NCI-H128 (cell line): Measurements from ENCODE around the gene SPATA33.
"Not testable (repeated sequence)": the region's sequence is repeated elsewhere in the genome, so short reads cannot be mapped to it uniquely, and the experiment has no call there.

Experiments
- DNase-seq: peaks from one replicate; lab custom pipeline; 2025; ENCODE audit not compliant: unreplicated experiment; lab: John Stamatoyannopoulos, UW

The SPATA33 gene

DNA sequence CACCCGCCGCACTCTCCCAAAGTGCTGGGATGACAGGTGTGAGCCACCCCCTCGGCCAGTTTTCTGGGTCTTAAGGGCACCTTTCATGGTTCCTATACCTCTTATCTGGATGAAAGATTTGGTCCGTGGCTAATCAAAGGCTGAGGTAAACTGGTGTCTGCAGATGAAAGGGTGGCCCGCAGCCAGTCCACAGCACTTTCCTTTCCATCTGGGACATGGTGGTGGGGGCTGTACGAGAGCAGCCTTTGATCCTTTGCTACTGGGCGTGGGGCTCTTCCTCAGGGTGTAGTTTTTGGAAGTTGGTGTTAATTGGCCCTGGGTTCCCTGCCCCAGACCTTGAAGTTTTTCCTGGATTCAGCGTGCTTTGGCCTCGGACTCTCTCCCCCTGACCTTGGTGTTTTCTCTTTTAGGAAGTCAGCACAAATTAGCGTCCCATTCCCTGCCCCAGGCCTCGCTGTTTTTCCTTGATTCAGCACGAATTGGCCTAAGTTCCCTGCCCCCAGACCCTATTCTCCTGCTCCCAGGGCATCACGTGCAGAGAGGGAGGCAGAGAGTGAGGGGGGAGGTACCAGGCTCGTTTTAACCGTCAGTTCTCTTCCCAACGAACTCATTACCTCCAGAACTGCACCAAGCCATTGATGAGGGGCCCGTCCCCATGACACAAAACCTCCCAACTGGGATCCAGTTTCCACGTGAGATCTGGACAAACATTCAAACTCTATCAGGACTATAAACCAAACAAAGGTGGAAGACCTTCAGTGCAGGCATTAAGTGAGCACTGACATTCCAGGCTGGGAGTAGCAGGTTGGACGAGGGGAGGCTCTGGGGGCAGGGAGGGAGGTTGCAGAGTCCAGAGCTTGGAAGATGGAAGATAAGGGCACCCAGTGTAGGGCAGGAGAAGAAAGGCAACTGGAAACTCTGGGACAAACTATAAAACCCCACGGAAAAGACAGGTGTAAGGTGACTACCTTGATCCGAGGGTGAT is 32.6 kb upstream of the SPATA33 start:
- DNase-seq, result no peak

DNA sequence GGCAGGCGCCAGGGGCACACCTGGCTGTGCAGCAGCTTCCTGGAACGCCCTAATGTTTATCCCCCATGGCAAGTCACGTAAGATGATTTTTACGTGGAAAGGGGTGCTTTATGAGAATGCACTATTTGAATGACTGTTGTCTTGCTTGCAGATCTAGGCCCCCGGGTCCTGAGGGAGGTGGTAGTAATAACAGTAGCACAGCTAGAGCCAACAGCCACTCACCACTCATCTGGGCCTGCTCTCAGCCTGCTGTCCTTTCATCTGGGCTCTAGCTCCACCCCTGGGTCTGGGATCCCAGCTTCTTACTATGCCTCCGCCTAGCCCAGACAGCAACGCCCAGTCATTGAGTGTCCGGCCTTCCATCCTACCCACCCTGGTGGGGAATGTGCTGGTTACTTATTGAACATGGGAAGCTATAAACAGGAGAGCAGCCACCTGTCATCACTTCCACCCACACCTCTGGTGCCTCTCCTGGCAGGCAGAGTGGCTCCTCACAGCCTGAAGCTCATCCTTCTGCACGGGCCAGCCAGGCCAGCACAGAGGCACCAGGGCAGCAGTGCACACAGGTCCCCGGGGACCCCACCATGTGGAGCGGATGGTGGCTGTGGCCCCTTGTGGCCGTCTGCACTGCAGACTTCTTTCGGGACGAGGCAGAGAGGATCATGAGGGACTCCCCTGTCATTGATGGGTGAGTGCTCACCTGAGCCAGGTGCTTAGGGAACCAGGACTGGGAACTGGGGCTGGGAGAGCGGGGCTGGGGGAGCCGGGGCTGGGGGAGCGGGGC is 27.6 kb upstream of the SPATA33 start:
- no peak for DNase-seq

DNA sequence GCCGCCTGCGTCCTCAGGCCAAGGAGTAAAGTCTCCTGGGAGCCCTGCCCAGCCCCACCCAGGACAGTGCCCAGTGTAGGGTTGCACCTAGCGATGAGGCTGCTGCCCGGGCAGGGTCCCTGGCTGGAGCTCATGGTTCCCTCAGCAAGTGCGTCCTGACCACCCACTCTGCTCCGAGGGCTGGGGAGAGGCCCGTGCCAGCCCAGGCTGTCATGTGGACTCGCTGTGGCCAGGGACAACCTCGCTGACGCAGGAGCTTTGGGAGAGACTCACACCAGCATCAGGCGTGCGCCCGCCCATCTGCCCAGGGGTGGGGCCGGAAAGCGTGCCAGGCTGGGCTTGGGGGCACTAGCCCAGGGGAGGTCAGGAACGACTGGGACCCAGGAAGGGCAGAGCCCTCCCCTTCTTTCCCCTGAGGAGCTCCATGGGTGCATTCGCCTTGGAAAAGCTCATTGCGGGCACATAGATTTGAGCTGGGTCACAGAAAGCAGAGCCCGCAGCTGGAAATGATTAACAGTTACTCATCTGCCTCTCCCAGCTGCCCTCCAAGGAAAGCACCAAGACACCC is 24.5 kb upstream of the SPATA33 start:
- no peak for DNase-seq

DNA sequence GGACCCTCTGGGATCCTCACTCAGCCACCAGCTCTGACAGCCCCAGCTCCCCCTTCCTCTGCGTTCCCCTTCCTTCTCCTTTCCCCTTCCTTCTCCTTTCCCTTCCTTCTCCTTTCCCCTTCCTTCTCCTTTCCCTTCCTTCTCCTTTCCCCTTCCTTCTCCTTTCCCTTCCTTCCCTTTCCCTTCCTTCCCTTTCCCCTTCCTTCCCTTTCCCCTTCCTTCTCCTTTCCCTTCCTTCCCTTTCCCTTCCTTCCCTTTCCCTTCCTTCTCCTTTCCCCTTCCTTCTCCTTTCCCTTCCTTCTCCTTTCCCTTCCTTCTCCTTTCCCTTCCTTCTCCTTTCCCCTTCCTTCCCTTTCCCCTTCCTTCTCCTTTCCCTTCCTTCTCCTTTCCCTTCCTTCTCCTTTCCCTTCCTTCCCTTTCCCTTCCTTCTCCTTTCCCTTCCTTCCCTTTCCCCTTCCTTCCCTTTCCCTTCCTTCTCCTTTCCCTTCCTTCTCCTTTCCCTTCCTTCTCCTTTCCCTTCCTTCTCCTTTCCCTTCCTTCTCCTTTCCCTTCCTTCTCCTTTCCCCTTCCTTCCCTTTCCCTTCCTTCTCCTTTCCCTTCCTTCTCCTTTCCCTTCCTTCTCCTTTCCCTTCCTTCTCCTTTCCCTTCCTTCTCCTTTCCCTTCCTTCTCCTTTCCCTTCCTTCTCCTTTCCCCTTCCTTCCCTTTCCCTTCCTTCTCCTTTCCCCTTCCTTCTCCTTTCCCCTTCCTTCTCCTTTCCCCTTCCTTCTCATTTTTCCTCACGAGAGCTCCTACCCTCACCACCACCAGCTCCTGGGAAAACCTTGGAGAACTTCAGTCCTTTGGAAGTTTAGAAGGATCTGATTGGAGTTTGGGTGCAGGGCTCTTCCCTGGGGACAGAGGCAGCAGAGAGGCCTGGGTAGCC is 22.9 kb upstream of the SPATA33 start:
- not testable (repeated sequence) for DNase-seq

DNA sequence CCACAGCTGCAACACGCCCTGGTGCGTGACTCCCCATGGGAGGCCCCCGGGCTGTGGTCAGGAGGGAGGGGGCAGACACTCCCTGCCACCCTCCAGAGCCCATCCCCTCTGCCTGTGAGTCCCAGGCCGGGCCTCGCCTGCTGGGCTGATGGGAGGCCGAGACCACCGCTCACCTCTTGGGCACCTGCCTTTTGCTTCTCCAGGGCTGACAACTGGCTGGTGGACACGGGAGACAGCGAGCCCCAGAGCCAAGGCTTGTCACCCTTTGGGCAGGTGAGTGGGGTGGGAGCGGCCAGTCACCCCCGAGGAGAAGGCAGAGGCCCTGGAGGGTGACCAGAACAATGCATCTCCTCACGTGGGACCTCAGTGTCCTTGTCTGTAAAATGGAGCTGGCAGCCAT is 21.0 kb upstream of the SPATA33 start:
- no peak for DNase-seq

DNA sequence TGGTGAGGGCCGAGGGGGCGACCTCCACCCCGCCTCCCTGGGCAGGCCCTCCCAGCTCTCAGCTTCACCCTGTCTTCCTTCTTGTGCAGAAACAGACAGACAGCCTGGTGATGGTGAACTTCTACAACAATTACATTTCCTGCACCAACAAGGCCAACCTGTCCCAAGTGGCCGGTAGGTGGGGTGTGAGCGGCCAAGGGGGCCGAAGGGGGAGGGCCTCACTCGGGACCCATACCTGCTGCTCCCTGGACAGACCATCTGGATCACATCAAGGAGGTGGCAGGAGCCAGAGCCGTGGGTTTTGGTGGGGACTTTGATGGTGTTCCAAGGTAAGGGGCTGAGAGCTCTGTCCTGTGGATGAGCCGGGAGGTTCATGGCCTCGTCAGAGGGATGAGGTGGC is 20.3 kb upstream of the SPATA33 start:
- no peak for DNase-seq

DNA sequence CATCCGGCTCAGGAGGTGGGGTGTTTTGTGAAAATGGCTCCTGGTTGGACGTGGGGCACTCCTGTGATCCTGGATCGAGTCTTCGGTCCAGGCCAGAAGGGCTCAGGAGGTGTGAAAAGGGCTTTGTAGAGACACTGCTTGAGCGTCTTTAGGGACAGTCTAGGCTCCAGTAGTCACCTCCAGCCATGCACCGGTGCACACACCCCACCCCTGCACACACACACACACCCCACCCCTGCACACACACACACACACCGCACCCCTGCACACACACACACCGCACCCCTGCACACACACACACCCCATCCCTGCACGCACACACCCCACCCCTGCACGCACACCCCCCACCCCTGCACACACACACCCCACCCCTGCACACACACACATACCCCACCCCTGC is 19.2 kb upstream of the SPATA33 start:
- no peak for DNase-seq

DNA sequence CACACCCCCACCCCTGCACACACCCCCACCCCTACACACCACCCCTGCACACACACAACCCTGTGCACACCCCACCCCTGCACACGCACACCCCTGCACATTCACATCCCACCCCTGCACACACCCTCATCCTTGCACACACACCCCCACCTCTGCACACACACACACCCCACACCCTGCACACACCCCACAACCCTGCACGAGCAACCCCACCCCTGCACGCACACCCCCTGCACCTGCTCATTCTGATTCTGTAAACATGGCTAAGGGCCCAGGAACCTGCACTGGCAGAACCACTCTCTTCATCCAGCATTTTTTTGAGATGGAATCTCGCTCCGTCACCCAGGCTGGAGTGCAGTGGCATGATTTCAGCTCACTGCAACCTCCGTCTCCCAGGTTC is 18.3 kb upstream of the SPATA33 start:
- no peak for DNase-seq

DNA sequence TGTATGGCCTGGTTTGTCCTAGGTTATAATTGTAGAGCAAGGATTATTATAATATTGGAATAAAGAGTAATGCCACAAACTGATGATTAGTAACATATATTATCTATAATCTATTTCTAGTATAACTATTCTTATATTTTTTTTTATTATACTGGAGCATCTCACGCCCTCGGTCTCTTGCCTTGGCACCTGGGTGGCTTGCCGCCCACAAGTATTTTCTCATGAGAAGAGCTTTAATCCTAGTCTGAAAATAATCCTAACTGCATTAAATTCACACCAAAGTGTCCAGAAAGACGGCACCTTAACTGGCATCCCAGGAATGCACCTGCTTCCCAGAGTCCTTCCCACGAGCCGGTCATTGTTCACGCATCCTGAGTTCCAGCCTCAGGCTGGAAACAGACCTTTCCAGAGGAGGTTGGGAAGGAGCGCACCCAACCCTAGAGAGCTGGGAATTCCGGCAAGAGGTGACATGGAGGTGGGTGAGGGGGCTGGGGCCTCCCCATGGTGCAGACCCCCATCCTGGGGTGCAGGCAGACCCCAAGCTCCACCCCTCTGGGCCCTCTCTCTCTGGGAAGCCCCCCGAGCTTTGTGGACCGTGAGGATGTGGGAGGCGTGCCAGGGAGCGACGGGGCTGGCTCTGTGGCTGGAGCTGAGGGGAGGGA is 16.0 kb upstream of the SPATA33 start:
- no peak for DNase-seq

DNA sequence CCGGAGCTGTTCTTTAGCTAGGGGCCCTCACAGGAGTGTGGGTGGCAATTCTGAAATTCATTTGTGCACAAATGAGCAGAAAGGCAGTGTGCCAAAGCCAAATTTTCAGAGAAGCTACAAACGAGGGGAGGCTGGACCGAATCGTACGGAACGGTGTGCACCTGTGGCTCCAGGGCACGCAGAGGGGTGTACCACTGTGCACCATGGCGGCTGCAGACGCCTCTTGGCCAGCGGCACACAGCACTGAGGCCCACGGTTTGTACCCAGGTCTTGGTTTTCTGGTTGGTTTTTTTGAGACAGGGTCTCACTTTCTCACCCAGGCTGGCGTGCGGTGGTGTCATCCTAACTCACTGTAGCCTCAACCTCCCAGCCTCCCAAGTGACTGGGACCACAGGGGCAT is 15.1 kb upstream of the SPATA33 start:
- DNase-seq, result no peak

DNA sequence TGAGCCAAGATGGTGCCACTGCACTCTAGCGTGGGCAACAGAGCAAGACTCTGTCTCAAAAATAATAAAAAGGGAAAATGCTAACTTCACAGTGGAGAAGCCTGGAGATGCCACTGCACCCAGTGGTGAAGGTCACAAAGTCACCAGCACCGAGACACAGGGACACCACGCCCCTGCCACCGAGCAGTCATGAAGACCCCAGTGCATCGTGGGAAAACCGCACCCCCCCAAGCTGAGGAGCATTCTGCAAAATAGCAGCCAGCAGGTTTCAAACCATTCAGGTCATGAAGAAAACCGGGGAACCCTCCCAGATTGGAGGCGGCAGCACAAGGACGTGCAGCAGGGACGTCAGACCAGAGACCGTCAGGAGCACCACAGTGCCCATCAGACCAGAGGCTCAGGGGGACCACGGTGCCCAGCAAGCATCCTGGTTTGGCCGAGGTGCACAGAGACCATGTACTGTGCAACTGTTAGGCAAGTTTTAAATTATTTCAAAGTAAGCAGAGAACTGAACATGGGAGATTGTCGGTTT is 13.8 kb upstream of the SPATA33 start:
- no peak for DNase-seq

DNA sequence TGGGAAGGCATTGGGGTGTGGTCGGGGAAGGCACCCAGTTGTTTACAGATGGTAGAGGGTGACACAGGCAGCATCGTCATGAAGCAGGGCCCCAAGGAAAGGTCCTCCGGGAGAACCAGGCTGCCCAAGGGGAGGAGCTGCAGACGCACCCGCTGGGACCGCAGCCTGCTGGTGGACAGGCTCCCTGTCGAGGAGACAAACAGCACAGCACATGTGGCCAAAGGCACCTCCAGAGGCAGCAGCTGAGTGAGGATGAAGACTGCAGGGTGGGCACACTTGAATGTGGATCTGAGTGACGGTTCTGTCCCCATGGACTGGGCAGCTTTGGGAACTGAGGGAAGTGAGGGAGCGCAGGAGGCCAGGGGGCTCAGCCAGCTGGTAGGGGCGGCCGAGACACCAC is 12.5 kb upstream of the SPATA33 start:
- no peak for DNase-seq

DNA sequence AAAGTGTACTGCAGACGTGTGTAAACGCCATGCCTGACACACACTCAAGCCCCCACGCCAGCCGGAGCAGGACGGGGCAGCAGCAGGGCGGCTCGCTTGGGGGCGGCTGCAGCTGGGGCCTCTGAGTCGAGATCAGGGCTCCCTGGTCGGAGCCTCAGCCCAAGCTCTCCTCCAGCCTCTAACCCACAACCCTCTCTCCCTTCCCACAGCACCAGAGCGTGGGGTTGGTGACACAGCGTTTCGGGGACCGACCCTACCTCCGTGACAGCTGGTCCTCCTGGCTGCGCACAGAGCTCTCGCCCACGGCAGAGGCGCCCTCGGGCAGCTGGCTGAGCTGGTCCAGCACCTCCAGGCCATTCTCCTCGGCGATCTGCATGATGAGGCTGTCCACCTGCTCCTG is 11.4 kb upstream of the SPATA33 start:
- DNase-seq, result no peak

DNA sequence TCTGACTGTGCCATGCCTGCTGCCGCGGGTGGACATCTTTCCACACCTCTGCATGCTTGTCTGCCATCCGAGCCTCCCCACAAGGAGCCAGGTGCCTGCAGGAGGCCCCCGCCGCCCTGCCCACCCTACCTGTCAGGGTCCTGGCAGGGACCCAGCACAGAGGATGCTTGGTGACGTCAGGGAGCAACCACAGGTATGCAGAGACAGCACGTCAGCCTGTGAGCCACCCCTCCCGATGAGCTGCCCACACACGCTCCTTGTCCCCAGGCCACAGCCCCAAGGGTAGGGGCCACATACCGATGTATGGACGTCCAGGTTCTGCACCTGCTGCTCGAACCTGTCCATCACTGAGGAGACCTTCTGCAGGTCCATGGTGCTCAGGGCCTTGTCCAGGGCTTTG is 10.7 kb upstream of the SPATA33 start:
- DNase-seq, result no peak

DNA sequence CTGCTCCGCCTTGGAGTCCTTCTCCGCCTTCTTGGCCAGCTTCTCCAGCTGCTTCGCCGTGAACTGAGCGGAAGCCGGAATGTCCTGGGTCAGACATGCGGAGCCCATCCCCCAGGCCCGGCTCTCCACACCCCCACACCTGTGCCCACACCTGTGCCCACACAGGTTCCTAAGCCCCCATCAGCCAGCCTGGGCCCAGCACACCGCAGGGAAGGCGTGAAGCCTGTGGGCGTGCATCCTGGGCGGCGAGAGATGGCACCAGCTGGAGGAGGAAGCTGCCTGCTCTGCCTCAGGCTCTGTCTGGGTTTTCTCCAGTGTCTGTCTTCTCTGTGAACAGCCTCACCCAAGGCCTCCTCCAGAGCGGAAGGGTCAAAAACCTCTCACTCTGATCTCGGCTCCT is 6.1 kb upstream of the SPATA33 start:
- DNase-seq, result no peak

DNA sequence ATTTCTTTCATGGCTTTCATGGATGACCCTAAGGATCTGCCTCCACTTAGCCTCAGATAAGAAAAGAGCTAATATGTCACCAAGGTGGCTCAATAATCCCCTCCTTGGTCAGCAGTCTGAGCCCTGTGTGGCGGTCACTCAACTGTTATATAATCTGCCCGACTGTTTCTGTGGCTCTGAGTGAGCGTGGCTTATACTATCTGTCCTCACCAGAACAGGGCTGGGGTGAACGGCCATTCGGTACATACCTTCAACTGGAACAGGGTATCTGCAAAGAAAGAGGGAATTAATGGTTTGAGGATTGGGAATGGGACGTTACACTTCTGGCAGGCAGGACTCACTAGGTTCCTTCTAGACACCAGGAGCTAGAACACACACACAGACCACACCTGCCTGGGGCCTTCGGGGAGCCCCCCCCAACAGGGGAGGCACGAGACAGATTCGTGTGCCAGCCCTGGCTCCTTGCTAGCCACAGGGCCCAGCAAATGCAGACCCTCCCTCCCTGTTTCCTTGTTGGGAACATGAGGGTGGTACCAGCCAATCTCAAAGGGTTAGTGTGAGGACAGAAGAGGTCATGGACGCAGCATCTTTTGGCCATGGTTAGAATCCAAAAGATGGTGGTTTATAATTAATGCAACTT is 3.9 kb upstream of the SPATA33 start:
- no peak for DNase-seq

DNA sequence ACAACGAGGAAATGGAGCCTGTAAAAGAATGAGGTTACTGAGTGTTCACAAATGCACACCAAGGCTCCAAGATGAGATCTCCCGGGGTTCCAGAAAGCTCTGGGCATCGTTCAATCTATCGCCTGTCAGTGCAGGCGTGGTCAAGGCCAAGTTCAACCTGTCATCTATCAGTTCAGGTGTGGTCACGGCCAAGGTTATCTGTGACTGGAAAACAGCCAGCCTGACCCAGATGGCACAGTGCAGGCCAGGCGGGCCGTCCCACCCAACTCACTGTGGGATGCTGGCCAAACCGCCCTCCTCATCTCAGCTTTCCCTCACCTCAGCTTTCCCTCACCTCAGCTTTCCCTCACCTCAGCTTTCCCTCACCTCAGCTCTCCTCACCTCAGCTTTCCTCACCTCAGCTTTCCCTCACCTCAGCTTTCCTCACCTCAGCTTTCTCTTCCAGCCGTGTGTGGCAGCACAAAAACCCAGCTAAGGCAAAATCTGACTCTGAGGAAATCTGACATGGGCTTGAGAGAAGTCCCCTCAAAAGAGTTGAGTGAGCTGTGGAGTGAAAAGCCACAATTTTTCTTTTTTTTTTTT is 2.5 kb upstream of the SPATA33 start:
- DNase-seq, result no peak

DNA sequence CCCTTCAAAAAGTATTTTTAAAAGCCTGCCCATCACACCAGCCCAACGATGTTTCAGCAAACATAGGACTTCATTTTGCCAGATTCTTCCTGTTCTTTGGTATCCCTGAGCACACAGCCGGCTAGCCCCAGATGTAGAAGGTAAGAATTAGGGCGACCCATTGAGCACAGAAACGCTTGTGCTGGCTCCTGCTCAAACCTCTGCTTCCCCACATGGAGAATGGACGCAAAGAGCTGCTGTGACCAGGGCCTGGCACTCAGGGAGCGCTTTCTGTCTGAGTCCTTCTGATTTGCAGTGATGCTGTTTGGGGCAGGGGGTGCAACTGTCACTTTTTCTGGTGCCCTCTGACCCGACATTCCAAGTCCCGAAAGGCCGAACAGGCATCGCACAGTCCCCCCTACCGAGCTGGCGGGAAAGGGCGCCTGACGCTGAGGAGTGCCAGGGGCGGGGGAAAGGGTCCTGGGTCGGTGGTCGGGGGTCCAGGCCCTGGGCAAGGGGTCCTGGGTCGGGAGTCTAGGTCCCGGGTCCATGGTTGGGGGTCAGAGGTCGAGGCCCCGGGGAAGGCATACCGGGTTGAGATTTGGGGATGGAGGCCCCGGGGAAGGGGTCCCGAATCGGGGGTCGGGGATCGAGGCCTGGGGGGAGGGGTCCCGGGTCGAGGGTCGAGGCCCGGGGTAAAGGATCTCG is 1.1 kb upstream of the SPATA33 start:
- DNase-seq, result no peak
